ENCODE measurements around the gene OOEP.

DNA sequence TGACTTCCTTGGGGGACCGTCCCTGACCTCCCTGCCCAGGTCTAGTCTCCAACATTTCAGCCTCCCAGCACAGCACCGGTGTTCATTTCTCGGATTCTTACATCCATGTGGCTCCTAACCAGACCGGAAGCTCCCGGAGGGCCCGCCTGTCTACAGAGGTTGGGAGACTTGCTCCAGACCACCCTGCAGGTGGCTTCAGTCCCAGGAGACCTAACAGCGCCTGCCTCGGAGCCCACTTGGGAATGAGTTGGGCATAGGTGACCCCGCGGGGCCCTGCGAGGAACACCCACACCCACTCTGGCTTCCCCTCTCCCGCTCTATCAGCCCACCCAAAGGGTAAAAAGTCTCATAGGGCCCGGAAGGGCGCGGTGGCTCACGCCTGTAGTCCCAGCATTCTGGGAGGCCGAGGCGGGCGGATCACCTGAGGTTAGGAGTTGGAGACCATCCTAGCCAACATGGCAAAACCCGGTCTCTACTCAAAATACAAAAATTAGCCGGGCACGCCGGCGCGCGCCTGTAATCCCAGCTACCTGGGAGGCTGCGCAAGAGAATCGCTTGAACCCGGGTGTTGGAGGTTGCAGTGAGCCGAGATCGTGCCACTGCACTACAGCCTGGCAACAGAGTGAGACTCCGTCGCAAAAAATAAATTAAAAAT, 21.0 kb downstream of the OOEP start:
- TF ChIP-seq ZNF830 (tag by site-specific recombination; IDR thresholded peaks at IDR 0.05; ENCODE audit: low read depth) = no peak
- no peak for TF ChIP-seq SP2 (tag by site-specific recombination; IDR thresholded peaks at IDR 0.05)
- no peak for TF ChIP-seq CTCF (tag by site-specific recombination; IDR thresholded peaks at IDR 0.05)
- TF ChIP-seq ZNF501 (tag by site-specific recombination; IDR thresholded peaks at IDR 0.05) = no peak
- no peak for TF ChIP-seq ZNF623 (tag by site-specific recombination; IDR thresholded peaks at IDR 0.05)
- TF ChIP-seq TRIM28 (IDR thresholded peaks at IDR 0.05; ENCODE audit: borderline replicate concordance, low read length) = no peak
- TF ChIP-seq RBAK (tag by site-specific recombination; IDR thresholded peaks at IDR 0.05) = no peak
- TF ChIP-seq ZNF768 (tag by site-specific recombination; IDR thresholded peaks at IDR 0.05) = no peak
- TF ChIP-seq, protein P1, sequence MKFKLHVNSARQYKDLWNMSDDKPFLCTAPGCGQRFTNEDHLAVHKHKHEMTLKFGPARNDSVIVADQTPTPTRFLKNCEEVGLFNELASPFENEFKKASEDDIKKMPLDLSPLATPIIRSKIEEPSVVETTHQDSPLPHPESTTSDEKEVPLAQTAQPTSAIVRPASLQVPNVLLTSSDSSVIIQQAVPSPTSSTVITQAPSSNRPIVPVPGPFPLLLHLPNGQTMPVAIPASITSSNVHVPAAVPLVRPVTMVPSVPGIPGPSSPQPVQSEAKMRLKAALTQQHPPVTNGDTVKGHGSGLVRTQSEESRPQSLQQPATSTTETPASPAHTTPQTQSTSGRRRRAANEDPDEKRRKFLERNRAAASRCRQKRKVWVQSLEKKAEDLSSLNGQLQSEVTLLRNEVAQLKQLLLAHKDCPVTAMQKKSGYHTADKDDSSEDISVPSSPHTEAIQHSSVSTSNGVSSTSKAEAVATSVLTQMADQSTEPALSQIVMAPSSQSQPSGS (tag by site-specific recombination; IDR thresholded peaks at IDR 0.05; ENCODE audit: low read depth) = no peak
- TF ChIP-seq KLF17 (tag by site-specific recombination; IDR thresholded peaks at IDR 0.05) = no peak
- TF ChIP-seq ZNF280C (tag by site-specific recombination; IDR thresholded peaks at IDR 0.05) = no peak
- TF ChIP-seq ZNF24 (tag by site-specific recombination; IDR thresholded peaks at IDR 0.05) = no peak
